CD4-positive, alpha-beta T cell treated with Interleukin-4 for 1 hour (primary cell): Measurements from ENCODE around the gene EYA3.

Experiments used
- DNase-seq, 2 donors: peaks; one replicate each; pipeline ENCODE4 v3.0.0-alpha.2; 2020 to 2022

EYA3 gene

DNA sequence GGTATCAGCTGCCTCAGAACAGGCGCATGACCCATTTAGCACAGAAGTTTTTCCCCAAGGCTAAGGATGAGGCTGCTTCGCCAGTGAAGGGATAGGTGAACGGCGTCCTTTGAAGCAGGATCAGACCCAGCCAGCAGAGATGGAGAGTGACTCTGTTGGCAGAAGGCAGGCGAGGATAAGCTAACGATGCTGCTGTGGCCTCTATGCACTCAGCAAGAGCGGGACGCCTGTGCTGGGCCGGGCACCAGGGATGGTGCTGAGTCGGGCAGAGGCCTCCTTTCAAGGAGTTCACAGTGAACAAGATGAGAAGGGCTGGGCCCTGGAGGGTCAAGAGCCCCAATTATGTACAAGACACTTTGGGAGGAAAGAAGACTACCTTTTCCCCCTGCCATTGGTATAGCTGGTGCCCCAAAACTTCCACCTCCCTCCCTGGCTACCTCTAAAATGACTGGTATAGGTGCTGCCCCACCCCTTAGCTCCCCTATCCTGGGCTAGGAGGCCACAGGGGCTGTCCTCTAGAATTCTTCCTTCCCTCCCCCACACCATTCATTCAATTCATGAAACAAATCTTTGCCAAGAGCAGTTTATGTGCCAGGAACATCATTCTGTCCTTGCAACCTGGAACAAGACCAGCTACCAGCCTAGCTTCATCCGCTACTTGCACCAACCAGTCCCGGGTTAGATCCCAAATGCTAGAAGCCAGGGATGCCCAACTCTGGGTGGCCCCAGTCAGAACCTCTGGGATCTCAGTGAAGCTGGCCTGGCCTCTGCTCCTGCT, 121.1 kb downstream of the EYA3 start:
- DNase-seq = no peak

GRCh38 chr1:27966402-27967105, 121.9 kb downstream of the EYA3 start:
- no peak for DNase-seq

DNA sequence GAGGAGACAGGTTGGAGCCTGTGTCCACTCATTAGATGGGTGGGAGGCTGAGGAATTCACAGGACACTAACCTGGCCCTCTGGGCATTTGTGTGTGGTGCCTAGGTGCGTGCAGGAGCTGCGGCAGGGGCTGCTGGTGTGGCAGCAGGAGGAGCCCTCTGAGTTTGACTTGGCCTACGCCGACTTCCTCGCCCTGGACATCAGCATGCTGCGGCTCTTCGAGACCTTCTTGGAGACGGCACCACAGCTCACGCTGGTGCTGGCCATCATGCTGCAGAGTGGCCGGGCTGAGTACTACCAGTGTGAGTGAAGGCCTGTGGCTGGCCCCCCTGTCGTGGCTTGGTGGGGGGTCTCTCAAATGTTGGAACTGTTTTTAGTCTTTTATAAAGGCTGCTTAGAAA, 125.0 kb downstream of the EYA3 start:
- no peak for DNase-seq

- DNase-seq = no peak
Observed at GRCh38 chr1:27961646-27962221, 126.7 kb downstream of the EYA3 start.

DNA sequence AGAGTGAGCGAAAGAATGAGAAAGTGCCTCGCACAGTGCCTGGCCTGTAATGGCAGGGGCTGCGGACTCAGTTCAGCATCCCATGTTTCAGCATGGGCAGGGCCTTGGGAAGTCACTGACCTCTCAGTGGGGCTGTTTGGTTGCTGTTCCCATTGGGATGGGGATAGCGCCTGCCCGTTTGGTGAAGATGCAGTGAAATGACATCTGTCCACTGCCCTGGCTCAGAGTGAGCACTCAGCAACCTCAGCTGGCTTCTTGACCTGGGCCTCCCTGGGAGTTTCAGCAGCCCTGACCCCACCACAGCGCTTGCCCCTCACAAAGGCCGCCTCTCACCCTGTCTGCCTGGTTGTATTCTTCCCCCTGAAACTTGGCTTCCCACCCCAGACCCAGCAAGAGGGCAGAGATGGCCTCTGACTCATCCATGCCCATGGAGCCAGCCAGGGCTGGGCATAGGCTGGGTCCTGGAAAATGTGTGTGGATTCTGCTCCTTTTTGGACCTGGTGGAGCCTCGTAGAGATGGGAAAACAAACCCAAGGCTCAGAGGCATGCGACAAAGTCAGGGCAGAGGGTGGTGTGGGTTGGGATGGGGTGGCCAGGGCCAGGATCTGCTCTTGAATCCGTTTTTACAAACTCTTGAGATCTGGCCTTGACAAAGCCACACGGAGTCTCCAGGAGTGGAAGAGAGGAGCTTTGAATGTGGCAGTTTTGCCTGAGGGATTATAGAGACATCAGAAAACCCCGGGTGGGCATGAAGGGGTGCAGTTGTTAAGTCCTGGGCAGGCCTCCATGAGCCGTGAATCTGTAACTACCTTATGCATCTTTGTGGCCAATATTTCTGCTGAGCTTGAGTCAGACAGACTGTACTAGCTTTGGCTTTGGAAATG, 127.4 kb downstream of the EYA3 start:
- no peak for DNase-seq

- DNase-seq = peak; percentile 82 to 85
Observed at GRCh38 chr1:27959792-27960603, 128.4 kb downstream of the EYA3 start, which contains the start of gene XKR8. TSS of gene XKR8 (plus strand) at chr1:27959973. CDS start at chr1:27960070, 97 bp downstream.

- no peak for DNase-seq
Observed at GRCh38 chr1:27958513-27958912, 129.9 kb downstream of the EYA3 start.

- DNase-seq = no peak
Observed at GRCh38 chr1:27957655-27958054, 130.8 kb downstream of the EYA3 start.

DNA sequence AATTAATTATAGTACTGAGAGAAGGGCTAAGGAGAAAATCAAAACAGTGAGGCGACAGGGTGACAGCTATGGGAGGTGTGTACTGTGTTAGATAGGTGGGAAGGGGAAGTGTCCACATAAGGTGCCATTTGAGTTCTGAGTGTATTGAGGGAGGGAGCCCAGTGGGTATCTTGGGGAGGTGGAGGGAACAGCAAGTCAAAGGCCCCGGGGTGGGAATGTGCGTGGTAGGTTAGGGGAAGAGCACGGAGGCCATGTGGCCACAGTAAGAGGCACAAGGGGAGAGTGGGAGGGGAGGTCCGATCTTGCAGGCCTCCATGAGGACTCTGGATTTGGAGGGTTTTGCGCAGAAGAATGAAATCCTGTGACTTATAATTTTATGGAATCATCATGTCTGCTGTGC, 131.6 kb downstream of the EYA3 start:
- DNase-seq = no peak

DNA sequence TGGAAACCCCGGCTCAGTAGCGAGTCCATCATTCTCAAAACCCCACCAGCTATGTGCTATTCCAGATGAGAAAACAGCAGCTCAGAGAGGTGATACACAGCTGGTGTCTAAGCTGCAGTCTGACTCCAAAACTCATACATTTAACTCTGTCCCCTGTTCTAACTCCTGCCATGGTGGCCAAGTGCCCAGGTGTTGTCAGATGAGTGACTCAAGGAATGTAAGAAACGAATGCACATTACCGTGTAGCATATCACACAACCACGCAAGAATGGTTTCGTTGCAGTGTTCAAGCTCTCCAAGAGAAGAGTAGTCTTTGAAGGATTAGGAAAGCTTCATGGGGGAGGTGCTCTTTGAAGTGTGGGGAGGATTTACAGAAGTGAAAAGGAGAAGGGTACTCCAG, 133.3 kb downstream of the EYA3 start:
- no peak for DNase-seq

- no peak for DNase-seq
Observed at GRCh38 chr1:27954186-27954585, 134.2 kb downstream of the EYA3 start.

- no peak for DNase-seq
Observed at GRCh38 chr1:27952147-27952546, 136.3 kb downstream of the EYA3 start.

DNA sequence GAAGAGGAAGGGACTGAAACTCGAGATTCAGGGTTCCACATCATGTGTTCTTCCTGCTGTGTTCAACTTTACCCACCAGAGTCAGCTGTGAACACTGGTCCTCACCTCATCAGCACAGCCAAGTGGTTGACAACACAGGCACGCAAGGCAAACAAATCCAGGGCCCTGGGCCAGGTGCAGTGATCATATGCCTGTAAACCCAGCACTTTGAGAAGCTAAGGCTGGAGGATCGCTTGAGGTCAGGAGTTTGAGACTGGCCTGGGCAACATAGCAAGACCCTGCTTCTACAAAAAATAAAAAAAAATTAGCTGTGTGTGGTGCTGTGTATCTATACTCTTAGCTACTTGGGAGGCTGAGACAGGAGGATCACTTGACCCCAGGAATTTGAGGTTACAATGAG, 137.0 kb downstream of the EYA3 start:
- no peak for DNase-seq

DNA sequence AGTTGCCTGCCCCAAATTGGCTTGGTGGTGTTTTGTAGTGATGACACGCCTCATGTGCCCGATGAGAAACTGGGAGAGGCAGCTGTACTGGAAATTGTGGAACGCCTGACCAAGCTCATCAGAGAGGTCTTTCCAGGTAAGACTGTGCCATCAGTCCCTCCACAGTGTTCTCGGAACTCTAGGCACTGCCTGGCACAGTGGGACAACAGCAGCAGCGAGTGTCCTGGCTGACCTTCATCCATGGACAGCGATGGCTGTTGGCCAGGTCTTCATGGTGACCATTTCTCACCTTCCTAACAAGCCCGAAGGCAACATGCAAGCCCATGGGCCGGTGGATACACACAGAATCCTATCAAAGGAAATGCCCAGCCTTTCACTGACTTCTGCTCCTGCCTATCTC, 139.4 kb downstream of the EYA3 start:
- no peak for DNase-seq

DNA sequence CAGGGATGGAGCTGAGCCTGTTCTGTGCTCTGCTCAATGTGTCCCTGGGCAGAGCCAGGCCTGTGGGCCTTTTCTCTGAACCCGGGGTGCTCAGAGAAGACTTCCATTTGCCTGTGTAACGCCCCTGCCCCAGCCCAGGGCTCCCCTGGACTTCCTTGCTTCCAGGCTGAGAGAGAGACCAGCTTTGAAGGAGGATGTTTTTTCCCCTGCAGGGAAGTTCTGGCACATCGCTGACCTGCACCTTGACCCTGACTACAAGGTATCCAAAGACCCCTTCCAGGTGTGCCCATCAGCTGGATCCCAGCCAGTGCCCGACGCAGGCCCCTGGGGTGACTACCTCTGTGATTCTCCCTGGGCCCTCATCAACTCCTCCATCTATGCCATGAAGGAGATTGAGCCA, 143.4 kb downstream of the EYA3 start:
- DNase-seq = no peak

DNA sequence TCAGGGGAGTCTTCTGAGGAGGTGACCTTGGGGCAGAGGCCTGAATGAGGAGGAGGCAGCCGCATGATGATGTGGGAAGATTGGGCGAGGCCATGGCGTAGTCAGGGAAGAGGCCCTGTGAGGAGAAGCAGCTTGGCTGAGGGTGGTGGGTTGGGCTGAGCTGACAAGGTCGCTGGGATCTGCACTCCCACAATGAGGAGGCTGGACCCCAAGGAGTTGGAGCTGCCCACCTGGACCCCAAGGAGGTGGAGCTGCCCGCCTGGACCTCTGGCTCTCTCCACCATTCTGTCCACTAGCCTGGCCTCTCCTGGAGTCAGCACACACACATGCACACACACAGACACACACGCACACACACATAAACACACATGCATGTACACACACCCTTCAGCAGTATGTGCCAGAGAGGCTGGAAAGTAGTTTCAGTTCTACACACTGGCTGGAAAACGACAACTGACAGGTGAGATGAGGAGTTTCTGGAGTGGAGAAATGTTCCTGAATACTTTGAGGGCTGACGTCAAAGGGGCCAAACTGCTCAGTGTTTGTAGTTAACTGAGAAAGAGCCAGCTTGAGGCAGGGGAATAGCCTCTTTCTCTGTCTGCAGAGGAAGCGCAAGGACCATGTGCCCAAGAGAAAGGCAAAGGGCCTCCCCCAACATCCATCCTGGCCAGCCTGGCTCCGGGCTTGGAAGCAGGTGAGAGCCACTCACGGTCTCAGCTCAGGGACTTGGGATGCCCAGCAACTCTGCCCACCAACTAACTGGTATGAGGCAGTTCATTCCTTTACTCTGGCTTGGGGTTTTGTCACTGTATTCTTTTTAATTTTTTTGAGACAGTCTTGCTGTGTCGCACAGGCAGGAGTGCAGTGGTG, 146.5 kb downstream of the EYA3 start:
- DNase-seq = no peak

DNA sequence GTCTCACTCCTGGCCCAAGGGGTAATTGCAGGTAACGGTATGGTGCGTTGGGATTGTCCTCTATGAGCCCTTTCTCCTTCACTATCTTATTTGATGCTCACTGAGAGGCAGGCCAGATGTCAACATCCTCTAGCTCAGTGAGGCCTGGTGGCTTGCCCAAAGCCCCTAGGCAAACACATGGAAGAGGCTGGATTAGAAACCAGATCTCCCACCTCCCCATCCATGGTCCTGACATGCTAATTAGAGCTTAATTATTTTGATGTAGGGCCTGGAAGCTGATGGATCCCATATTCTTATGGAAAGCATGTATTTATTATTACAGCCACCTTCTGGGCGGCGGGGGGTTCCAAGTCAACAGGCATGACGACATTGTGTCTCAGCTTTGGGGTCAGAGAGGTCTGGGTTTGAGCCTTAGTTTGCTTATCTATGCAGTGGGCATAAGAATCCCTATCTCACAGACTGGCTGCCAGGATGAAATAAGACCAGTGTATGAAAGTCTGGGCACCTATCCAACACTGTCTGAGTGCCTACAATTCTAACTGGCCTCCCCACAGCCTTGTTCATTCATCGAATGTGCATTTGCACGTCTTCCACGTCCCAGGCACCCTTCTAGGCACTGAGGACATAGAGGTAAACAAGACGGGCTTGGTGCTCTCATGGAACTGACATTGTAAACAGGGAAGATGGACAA, 147.4 kb downstream of the EYA3 start:
- no peak for DNase-seq

GRCh38 chr1:27940297-27940696, 148.1 kb downstream of the EYA3 start:
- DNase-seq = peak; percentile 80 to 81

DNA sequence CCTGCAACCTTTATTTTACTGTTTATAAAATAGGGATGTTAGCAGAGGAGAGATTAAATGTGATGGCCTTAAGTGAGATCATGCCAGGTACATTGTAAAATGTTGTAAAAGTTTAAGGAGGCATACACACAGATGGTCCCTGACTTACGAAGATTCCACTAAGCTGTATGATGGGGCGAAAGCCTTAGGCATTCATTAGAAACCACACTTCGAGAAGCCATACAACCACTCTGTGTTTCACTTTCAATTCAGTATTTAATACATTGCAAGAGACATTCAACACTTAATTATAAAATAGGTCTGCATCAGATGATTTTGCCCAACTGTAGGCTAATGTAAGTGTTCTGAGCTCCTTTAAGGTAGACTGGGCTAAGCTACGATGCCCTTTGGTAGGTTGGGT, 149.9 kb downstream of the EYA3 start:
- no peak for DNase-seq

DNA sequence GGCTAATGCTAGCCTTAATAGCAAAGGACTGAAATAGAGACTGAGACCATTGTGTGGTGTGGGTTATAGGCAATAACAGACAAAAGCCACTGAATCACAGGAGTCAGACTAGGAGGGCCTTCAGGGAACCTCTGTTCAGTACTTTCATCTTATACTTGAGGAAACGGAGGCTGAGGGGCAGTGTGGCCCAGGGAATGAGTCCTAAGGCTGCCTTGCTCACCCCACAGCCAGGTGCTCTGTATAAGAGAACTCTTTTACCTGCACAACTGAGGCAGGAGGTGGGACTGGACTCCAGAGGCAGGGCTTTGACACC, 150.9 kb downstream of the EYA3 start:
- no peak for DNase-seq

DNA sequence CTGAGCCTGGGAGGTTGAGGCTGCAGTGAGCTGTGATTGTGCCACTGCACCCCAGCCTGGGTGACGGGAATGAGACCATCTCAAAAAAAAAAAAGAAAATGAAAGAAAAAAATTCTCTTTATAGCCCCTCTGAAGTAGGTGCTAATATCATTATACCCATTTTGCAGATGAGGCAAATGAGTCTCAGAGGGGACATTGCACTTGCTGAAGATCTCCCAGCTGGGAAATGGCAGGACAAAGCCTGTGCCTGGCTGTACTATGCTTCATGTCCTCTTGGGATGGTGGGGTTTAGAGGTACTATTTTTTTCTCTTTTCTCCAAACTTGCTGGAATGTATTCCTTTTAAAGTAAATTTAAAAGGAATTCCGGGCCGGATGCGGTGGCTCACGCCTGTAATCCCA, 152.0 kb downstream of the EYA3 start:
- no peak for DNase-seq
